Thyroid gland (tissue), 4 donors: Measurements from ENCODE around the gene DDX51. TPM values are rescaled to one million over a fixed set of nuclear protein-coding genes. Genes with fewer than 3 reads are reported as not detected.

Experiments used
- DNase-seq, 2 donors: peaks; one replicate each; pipeline ENCODE4 v3.0.0-alpha.2; 2019
- H3K27ac ChIP-seq, 3 donors: fragments of 200-600 bp; sonication (generic); 1 replicate in 2 of 3; 2 replicates in 1 of 3; pipeline ENCODE4 v1.5.1; 2016 to 2019; ENCODE audit warnings: mild to moderate bottlenecking in 1 of 3, moderate library complexity in 1 of 3
- H3K27me3 ChIP-seq: fragments of 200-600 bp; sonication (generic); one replicate; pipeline ENCODE4 v1.5.1; 2019
- H3K36me3 ChIP-seq, 2 donors: fragments of 200-600 bp; sonication (generic); one replicate each; pipeline ENCODE4 v1.5.1; 2016 to 2019
- H3K4me1 ChIP-seq, 2 donors: fragments of 200-600 bp; sonication (generic); one replicate each; pipeline ENCODE4 v1.5.1; 2017 to 2019
- H3K4me3 ChIP-seq, 3 donors: fragments of 200-600 bp; sonication (generic); replicated peaks in 1 of 3; 1 replicate in 2 of 3; 2 replicates in 1 of 3; pipeline ENCODE4 v1.5.1; 2016; ENCODE audit warnings: mild to moderate bottlenecking in 1 of 3
- H3K9me3 ChIP-seq: fragments of 200-600 bp; sonication (generic); one replicate; pipeline ENCODE4 v1.5.1; 2017
- CTCF ChIP-seq, 6 experiments: fragments of 200-600 bp in 3 of 6; fragments of 450-650 bp in 3 of 6; sonication (generic) in 3 of 6; IDR thresholded peaks; one replicate each; pipeline ENCODE4 v1.5.1; 2016 to 2019; ENCODE audit warnings: antibody characterized with exemption in 6 of 6, mild to moderate bottlenecking in 2 of 6, inconsistent platforms in 1 of 6, moderate library complexity in 1 of 6
- POLR2A ChIP-seq, 2 donors: fragments of 450-650 bp; IDR thresholded peaks; one replicate each; pipeline ENCODE4 v1.6.1; 2017; ENCODE audit warnings: antibody characterized with exemption in 2 of 2, mild to moderate bottlenecking in 2 of 2, moderate library complexity in 1 of 2
- WGBS, 2 donors: methylation state at CpG; one replicate each; pipeline ENCODE4 v1.1.5; 2017; 5-methylcytosine and 5-hydroxymethylcytosine counted together
- intact Hi-C: fragments of 100-400 bp; cut with DNase I; formaldehyde crosslinking; loops from one replicate; pipeline ENCODE4 v1.15.1; 2023
- total RNA-seq, 4 donors: library from RNA; depleted of rRNA; stranded (reverse); fragments of >200 nt; gene quantifications; one replicate each; pipeline ENCODE4 v1.2.3, GENCODE V29; 2016

Gene DDX51
- total RNA-seq, 4 donors from 2014 or later, result 11.2 to 23.1 (median 13.7) TPM

GRCh38 chr12:132129007-132129406, 15.1 kb downstream of the DDX51 start:
- 98 to 99% methylated on average over 3 of the region's 3 CpGs for WGBS, 2 donors
- H3K4me3 ChIP-seq, result no peak overlapping the region
- no peaks in the 10 kb centered on the region for H3K4me1 ChIP-seq
- peaks cover 18 to 24% of the 10 kb centered on the region in 2 donors for H3K36me3 ChIP-seq
- no peaks in the 10 kb centered on the region for H3K9me3 ChIP-seq
- H3K27me3 ChIP-seq, result no peaks in the 10 kb centered on the region
- TF ChIP-seq CTCF (IDR thresholded peaks at IDR 0.05) (no peak), POLR2A (IDR thresholded peaks at IDR 0.05) (no peak)
- intact Hi-C loops, result no loop called here
- DNase-seq, result no peak
- H3K27ac ChIP-seq, result no peak overlapping the region

GRCh38 chr12:132127041-132127440, 17.1 kb downstream of the DDX51 start:
- Histone ChIP-seq H3K4me3 (no peak overlapping the region), H3K27ac (no peak overlapping the region), H3K4me1 (no peaks in the 10 kb centered on the region), H3K9me3 (no peaks in the 10 kb centered on the region), H3K36me3 (peaks cover 26 to 30% of the 10 kb centered on the region in 2 donors), H3K27me3 (no peaks in the 10 kb centered on the region)
- TF ChIP-seq POLR2A (IDR thresholded peaks at IDR 0.05), result no peak
- TF ChIP-seq CTCF (IDR thresholded peaks at IDR 0.05), result no peak
- DNase-seq, result no peak
- WGBS, 2 donors, result 96 to 100% methylated on average over 3 to 8 of the region's 8 CpGs
- intact Hi-C loops, result no loop called here

GRCh38 chr12:132125736-132126135, 18.4 kb downstream of the DDX51 start:
- no peak overlapping the region for H3K27ac ChIP-seq
- H3K27me3 ChIP-seq, result no peaks in the 10 kb centered on the region
- H3K4me3 ChIP-seq, result no peak overlapping the region
- WGBS, 2 donors, result 96 to 97% methylated on average over 12 of the region's 12 CpGs
- H3K36me3 ChIP-seq, result peaks cover 35 to 36% of the 10 kb centered on the region in 2 donors
- no peak for TF ChIP-seq POLR2A (IDR thresholded peaks at IDR 0.05)
- no peak for TF ChIP-seq CTCF (IDR thresholded peaks at IDR 0.05)
- no peaks in the 10 kb centered on the region for H3K4me1 ChIP-seq
- DNase-seq, result no peak
- intact Hi-C loops, result no loop called here
- no peaks in the 10 kb centered on the region for H3K9me3 ChIP-seq

- H3K36me3 ChIP-seq, result peaks cover 35 to 36% of the 10 kb centered on the region in 2 donors
- no peaks in the 10 kb centered on the region for H3K9me3 ChIP-seq
- H3K4me3 ChIP-seq, result no peak overlapping the region
- no peak overlapping the region for H3K27ac ChIP-seq
- no peaks in the 10 kb centered on the region for H3K4me1 ChIP-seq
- WGBS, 2 donors, result 92 to 96% methylated on average over 19 of the region's 19 CpGs
- no peaks in the 10 kb centered on the region for H3K27me3 ChIP-seq
- intact Hi-C loops, result no loop called here
- no peak for TF ChIP-seq POLR2A (IDR thresholded peaks at IDR 0.05)
- TF ChIP-seq CTCF (IDR thresholded peaks at IDR 0.05), result no peak
- no peak for DNase-seq
Measured at GRCh38 chr12:132124766-132125425, 19.2 kb downstream of the DDX51 start.

GRCh38 chr12:132123970-132124765, 20.0 kb downstream of the DDX51 start:
- H3K27me3 ChIP-seq, result no peaks in the 10 kb centered on the region
- no peaks in the 10 kb centered on the region for H3K9me3 ChIP-seq
- 88 to 98% methylated on average over 12 of the region's 12 CpGs for WGBS, 2 donors
- no peak for TF ChIP-seq POLR2A (IDR thresholded peaks at IDR 0.05)
- TF ChIP-seq CTCF (IDR thresholded peaks at IDR 0.05), result no peak
- intact Hi-C loops, result no loop called here
- H3K27ac ChIP-seq, result no peak overlapping the region
- peaks cover 35 to 36% of the 10 kb centered on the region in 2 donors for H3K36me3 ChIP-seq
- H3K4me1 ChIP-seq, result no peaks in the 10 kb centered on the region
- no peak for DNase-seq
- H3K4me3 ChIP-seq, result no peak overlapping the region
